Parathyroid adenoma (tissue), 2 donors: ENCODE measurements around the gene SLC39A1.

Experiments used
- H2AFZ ChIP-seq: fragments of 300-600 bp; sonication (generic); one replicate; pipeline ENCODE4 v1.7.0; 2017; ENCODE audit warnings: antibody characterized with exemption, mild to moderate bottlenecking
- H3K27ac ChIP-seq: fragments of 300-600 bp; sonication (generic); one replicate; pipeline ENCODE4 v1.7.0; 2017
- H3K27me3 ChIP-seq: fragments of 300-600 bp; sonication (generic); one replicate; pipeline ENCODE4 v1.7.0; 2017; ENCODE audit warnings: low read length; ENCODE audit not compliant: control insufficient read depth, insufficient read depth
- H3K36me3 ChIP-seq: fragments of 300-600 bp; sonication (generic); one replicate; pipeline ENCODE4 v1.7.0; 2017; ENCODE audit warnings: low read length; ENCODE audit not compliant: control insufficient read depth, insufficient read depth
- H3K4me1 ChIP-seq: fragments of 300-600 bp; sonication (generic); one replicate; pipeline ENCODE4 v1.7.0; 2017; ENCODE audit warnings: control low read depth
- H3K4me2 ChIP-seq: fragments of 300-600 bp; sonication (generic); one replicate; pipeline ENCODE4 v1.7.0; 2017; ENCODE audit warnings: low read length
- H3K4me3 ChIP-seq: fragments of 300-600 bp; sonication (generic); one replicate; pipeline ENCODE4 v1.7.0; 2017; ENCODE audit warnings: low read depth, low read length
- H3K79me2 ChIP-seq: fragments of 300-600 bp; sonication (generic); one replicate; pipeline ENCODE4 v1.7.0; 2017; ENCODE audit warnings: control low read depth
- H3K9ac ChIP-seq: fragments of 300-600 bp; sonication (generic); one replicate; pipeline ENCODE4 v1.7.0; 2017; ENCODE audit warnings: mild to moderate bottlenecking
- H3K9me3 ChIP-seq: fragments of 300-600 bp; sonication (generic); one replicate; pipeline ENCODE4 v1.7.0; 2017; ENCODE audit warnings: low read length; ENCODE audit not compliant: control insufficient read depth
- TF ChIP-seq, protein P1 (sequence below): fragments of 300-600 bp; sonication (generic); IDR thresholded peaks from one replicate; pipeline ENCODE4 v1.7.0; 2017; ENCODE audit warnings: antibody characterized with exemption, mild to moderate bottlenecking
- donor health status: primary hyperparathyroidism.

SLC39A1 gene

DNA sequence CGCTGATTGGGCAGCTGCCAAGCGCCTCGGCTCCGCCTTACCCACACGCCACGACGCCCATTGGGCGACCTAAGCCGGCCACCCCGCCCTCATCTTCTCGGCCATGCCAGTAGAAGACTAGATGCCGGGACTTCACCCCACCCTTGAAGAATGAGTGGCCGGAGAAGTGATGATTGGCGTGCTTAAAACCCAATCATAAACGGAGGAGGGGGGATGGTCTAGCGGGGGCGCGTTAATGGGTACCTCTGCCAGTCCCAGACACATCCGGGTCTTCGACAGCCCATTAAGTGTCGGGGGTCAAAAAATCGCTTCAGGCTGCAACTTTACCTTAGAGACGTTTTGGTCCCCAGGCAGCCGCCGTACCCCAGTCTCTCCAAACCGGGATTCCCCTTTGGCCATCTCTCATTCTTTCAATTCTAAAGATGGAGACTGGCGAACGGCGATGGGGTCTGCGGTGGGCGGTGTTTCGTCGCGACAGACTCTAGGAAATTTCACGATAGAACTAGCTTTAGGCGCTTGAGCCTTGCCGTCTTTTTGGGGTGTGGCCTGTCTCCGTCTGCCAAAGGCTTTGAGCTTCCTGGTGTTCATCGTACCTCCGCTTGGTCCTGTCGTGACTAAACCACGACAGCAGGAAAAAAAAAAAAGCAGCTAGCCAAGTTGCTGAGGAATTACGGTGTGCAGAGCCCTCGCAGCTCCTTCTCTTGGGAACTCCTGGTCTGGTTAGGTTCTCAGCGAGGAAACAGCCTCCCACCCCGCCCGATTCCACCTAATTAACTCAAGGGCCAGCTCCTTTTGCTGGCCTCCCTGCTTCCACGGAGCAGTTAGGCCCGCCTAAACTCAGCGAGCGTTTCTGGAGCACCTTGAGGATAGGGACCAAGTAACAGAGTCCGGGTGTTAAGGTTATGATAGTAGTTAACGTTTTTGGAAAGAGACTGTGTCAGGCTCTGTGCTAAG, 40.1 kb downstream of the SLC39A1 start, which contains the start of gene GATAD2B:
Gene GATAD2B (minus strand): TSS at position 1 of the 954 bp plus-strand sequence. CDS start 94,625 bp downstream, outside the sequence.
- peak within 1 kb of the TSS; percentile 91 for H2AFZ ChIP-seq
- peaks cover 2% of the 10 kb centered on the region for H3K79me2 ChIP-seq
- no peaks in the 10 kb centered on the region for H3K27me3 ChIP-seq
- H3K9ac ChIP-seq, result no peak within 1 kb of the TSS
- H3K4me3 ChIP-seq, result peak within 1 kb of the TSS; percentile 95
- TF ChIP-seq, protein P1, sequence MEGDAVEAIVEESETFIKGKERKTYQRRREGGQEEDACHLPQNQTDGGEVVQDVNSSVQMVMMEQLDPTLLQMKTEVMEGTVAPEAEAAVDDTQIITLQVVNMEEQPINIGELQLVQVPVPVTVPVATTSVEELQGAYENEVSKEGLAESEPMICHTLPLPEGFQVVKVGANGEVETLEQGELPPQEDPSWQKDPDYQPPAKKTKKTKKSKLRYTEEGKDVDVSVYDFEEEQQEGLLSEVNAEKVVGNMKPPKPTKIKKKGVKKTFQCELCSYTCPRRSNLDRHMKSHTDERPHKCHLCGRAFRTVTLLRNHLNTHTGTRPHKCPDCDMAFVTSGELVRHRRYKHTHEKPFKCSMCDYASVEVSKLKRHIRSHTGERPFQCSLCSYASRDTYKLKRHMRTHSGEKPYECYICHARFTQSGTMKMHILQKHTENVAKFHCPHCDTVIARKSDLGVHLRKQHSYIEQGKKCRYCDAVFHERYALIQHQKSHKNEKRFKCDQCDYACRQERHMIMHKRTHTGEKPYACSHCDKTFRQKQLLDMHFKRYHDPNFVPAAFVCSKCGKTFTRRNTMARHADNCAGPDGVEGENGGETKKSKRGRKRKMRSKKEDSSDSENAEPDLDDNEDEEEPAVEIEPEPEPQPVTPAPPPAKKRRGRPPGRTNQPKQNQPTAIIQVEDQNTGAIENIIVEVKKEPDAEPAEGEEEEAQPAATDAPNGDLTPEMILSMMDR, result no peak
- no peaks in the 10 kb centered on the region for H3K36me3 ChIP-seq
- H3K4me2 ChIP-seq, result peak within 1 kb of the TSS; percentile 98
- H3K4me1 ChIP-seq, result peaks cover 6% of the 10 kb centered on the region
- H3K9me3 ChIP-seq, result no peaks in the 10 kb centered on the region
- H3K27ac ChIP-seq, result peak within 1 kb of the TSS; percentile 75

DNA sequence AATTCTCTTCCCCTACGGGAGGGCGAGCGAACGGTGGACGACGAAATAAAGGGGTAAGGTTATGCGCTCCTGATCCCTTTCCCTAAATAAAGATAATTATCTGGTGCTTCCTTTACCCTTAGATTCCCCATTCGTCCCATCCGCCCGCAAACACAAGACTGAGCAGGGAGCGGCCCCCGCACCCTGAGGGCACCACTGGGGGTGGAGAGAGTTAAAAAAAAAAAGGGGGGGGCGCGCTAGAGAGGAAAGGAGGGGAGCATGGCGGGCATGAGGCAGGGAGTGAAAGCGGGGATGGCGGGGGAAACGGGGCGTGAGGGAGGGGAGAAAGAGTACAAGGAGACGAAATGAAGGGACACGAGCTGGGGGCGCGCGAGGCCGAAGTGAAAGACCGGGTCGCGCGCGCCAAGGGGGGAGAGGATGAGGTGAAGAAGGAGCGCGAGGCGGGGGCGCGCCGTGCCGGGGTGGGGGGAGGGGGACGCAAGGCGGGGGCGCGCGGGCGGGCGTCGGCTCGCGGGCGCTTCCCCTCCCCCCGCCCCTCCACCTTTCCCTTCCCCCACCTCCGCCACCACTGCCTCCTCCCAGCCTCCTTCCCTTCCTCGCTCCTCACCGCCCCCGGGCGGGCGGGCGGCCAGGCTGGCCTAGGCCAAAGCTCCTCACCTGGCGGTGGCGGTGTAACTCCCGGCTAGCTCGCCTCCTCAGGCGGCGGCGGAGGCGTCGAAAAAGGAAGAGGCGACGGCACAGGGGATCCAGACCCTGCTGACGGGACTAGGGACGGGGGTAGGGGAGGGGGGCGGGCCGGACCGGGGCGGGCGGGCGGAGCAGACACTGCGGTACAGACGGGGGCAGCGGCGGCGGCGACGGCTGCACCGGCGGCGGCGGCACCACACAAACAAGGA, 41.0 kb downstream of the SLC39A1 start:
- Histone ChIP-seq H3K27ac (peak overlapping the region; percentile 66), H2AFZ (peak overlapping the region; percentile 76), H3K79me2 (peaks cover 8% of the 10 kb centered on the region), H3K27me3 (no peaks in the 10 kb centered on the region), H3K36me3 (no peaks in the 10 kb centered on the region), H3K4me3 (peak overlapping the region; percentile 69), H3K9ac (no peak overlapping the region), H3K9me3 (no peaks in the 10 kb centered on the region), H3K4me2 (peak overlapping the region; percentile 89), H3K4me1 (peaks cover 6% of the 10 kb centered on the region)
- TF ChIP-seq, protein P1, result no peak

DNA sequence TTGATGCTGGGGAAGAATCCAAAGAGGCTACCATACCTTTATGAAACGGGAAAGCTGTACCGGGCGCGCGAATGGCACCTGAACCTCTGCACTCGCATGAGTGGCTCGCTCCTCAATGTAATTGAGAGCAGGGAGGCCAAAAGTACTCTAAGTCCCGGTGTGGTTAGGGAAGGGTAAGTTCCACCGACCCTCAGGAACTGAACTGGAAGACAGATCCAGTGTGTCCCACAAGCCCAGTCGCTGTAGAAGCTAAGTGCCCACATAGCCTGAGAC, 41.6 kb downstream of the SLC39A1 start:
- Histone ChIP-seq H3K9ac (no peak overlapping the region), H3K4me3 (peak overlapping the region; percentile 69), H3K4me1 (peaks cover 6% of the 10 kb centered on the region), H3K9me3 (no peaks in the 10 kb centered on the region), H3K27ac (peak overlapping the region; percentile 29), H3K79me2 (peaks cover 13% of the 10 kb centered on the region), H3K36me3 (no peaks in the 10 kb centered on the region), H2AFZ (no peak overlapping the region), H3K4me2 (peak overlapping the region; percentile 89), H3K27me3 (no peaks in the 10 kb centered on the region)
- TF ChIP-seq, protein P1, result no peak

DNA sequence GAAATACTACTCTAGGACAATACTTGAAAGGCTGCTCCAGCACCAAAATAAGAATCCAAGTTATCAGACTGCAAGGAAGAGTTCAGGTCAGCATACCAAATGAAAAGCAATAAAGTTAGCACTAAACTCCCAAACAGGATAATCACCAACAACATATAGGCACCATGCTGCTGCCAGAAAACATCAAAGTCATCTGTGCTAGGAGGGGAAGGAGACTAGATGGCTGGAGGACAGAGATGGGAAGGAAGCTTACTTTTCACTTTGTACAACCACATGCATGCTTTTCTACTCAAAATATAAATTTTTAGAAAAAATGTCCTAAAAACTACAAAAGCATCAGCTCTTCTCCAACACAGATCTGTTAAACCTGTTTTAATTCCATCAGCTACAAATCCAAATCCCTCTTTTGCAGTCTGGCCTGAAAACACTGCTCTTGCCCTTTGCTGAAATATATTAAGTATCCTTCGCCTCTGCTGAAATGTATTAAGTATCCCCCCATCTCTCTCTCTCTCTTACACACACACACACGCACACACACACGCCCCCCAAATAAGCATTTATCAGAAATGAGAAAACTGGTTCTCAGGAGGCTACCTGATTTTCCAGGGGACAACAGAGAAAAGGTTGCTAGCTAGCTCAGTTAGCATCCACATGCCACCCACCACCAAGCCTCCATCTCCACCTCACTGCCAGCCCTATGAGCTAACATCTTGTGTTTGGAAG, 42.1 kb downstream of the SLC39A1 start:
- Histone ChIP-seq H3K4me3 (peak overlapping the region; percentile 69), H3K27ac (no peak overlapping the region), H3K4me1 (peaks cover 6% of the 10 kb centered on the region), H3K27me3 (no peaks in the 10 kb centered on the region), H3K9ac (no peak overlapping the region), H3K9me3 (no peaks in the 10 kb centered on the region), H3K79me2 (peaks cover 13% of the 10 kb centered on the region), H2AFZ (no peak overlapping the region), H3K4me2 (peak overlapping the region; percentile 89), H3K36me3 (no peaks in the 10 kb centered on the region)
- TF ChIP-seq, protein P1, result no peak
